A172 (cell line): ENCODE measurements around the gene SORBS1. TPM values are rescaled to one million over a fixed set of nuclear protein-coding genes. Genes with fewer than 3 reads are reported as not detected.

Experiments used
- DNase-seq: peaks from one replicate; pipeline ENCODE4 v3.0.0-alpha.2; 2015; ENCODE audit warnings: low spot score
- total RNA-seq: library from RNA; depleted of rRNA; stranded (reverse); fragments of >200 nt; shearing (Covaris generic); gene quantifications from 2 replicates; pipeline ENCODE4 v1.2.3, GENCODE V29; 2014; rRNA removed

Gene SORBS1
- total RNA-seq, 1 experiment from 2014 or later: 2.5 TPM

DNA sequence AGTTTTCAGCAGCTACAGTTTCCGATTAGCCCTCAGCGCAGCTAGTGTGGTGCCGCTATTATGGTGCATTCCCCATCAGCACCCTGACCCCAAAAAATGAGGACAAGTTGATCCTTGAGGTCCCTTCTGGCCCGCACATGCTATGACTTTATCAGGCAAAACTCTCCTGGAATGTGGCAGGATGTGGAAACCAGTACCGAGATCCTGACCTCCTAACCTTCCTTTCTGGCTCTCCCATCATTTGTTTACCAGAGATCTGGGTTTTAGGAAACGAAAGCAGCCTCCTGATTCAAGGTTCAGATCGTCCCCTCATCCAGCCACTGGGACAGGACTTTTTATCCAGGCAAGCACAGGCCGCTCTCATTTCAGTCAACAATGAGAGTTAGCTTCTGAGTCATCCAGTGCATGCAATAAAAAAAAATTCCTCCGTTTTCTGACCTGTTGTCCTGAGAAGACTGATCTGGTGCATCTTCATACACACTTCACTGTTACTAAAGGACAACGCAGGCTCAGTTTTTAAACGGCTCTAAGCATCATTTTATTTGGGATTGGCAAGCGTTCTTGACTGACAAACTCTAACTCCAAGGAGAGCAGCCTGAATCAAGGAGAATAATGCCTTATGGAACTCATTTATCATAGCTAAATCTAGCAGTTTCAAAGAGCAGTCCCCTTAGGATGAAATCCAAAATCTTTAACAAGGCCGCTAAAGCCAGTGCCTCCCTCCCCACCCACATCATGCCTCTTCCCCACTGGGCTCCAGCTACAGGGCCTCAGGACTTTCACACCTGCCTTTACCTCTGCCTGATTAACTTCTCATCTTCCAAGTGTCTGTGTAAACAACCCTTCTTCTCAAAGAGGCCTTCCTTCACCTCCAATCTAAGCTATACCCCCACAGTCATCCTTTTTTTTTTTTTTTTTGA lies 287.5 kb downstream of the SORBS1 start:
- peak; percentile 89 for DNase-seq

DNA sequence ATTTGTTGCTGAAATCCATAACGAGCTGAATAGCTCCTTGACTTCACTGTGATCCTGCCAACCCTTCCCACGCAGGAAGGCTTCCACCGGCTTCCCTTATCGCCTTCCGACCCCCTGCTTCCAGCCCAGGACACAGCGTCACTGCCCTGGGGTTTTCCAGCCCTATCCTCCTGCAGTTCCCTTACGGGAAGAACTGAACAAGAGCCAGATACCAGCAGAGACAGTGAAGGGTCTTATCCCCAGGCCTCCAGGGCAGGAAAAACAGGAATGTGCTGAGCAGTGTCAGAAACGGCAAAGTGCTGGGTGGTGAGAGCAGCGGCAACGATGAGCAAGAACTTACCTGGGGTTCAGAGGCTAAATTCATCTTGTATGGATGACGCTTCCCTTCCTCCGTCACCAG lies 292.7 kb downstream of the SORBS1 start:
- peak; percentile 48 for DNase-seq

DNA sequence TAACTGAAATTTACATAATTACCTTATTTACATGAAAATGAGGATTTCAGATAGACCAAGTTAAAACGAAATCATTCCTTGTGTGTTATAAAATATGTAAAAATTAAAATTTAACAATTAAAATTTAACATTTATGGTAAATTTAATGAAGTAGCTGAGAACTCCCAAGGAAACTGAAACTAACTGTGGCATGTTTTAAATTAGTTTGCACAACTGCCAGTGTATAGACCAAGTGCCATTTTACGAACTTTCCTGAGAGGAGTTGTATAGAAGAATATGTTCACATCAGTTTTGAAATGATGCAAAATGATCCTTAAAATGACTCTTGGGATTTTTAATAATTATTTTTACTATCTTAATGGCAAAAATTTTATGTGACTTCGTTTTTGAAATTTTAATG lies 293.9 kb downstream of the SORBS1 start:
- no peak for DNase-seq

DNA sequence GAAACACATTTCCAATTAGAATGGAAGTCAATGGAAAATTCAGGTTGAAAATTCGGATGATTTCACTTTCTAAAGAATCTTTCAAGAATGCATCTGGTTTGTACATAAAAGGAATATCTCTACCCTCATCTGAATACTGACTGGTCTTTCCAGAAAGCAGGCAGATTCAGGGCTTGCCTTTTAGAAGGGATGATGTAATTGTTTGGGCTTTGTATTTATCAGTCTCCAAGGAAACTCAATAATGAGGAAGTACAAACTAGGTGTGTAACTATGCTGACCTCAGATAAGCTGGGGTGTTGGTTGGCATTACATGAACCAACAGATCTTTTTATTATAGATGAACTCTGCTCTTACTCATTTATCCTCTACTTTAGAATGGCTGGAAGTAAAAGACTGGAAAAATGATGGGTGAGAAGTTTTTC lies 294.5 kb downstream of the SORBS1 start:
- peak; percentile 86 for DNase-seq

DNA sequence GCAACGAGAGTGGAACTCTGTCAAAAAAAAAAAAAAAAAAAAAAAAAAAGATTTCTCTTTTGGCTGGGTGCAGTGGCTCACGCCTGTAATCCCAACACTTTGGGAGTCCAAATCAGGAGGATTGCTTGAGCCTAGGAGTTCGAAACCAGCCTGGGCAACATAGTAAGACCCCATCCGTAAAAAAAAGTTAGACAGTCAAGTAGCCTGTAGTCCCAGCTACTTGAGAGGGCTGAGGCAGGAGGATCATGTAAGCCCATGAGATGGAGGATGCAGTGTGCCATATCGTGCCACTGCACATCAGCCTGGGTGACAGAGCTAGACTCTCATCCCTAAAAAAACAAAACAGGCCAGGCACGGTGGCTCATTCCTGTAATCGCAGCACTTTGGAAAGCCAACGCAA lies 295.6 kb downstream of the SORBS1 start:
- DNase-seq: no peak

DNA sequence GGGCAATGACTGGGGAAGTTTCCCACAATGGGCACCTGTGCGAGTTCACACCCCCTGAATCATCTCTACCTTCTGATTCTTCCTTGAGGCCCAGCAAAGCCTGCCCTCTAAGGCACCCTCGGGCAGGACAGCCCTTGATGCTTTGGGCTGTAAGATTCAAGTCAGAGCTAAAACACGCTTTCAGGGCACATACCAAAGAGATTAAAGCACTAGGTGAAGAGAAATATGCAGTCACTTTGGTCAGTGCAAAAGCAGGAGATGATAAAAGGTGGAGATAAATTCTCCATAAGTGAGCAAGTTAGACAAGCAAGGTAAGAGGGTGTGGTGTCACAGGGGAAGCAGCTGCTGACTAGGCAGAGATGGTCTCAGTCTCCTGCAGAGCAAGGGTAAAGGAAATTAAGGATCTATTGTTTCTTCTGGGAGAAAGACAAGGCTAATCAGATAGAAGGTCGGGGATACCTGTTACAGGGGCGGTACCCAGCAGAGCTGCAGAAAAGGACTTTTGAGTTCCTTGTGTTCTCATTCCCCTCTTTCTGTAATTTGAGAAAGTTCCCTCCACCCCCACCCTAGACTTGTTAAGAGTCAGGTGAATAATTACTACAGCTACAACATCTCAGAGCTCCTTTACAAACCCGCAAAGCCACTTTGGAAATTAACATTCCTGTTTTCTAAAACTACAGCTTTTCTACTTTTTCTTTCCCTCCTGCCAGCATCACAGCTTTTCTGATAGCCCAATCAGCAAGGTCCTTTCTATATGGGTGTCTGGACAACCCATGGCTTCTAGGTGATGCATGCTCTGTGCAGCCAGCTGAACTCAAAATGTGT lies 296.7 kb downstream of the SORBS1 start:
- DNase-seq: peak; percentile 19

DNA sequence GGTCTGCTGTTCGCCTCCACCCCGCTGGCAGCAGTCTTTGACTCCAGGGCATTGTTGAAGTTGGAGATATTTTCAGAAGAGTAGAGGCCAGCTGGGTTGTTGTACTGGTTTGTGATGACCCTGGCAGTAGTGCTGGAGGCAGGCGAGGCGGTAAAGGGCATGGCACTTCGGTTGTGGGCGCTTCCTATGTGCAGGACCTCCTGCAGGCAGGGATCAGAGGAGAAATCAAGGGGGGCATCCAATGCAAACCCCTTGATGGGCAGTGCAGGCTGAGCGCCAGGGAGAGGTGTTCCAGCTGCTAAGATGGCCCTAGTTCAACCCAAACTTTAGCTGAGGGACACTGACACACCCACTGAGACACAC lies 297.3 kb downstream of the SORBS1 start:
- DNase-seq: no peak

DNA sequence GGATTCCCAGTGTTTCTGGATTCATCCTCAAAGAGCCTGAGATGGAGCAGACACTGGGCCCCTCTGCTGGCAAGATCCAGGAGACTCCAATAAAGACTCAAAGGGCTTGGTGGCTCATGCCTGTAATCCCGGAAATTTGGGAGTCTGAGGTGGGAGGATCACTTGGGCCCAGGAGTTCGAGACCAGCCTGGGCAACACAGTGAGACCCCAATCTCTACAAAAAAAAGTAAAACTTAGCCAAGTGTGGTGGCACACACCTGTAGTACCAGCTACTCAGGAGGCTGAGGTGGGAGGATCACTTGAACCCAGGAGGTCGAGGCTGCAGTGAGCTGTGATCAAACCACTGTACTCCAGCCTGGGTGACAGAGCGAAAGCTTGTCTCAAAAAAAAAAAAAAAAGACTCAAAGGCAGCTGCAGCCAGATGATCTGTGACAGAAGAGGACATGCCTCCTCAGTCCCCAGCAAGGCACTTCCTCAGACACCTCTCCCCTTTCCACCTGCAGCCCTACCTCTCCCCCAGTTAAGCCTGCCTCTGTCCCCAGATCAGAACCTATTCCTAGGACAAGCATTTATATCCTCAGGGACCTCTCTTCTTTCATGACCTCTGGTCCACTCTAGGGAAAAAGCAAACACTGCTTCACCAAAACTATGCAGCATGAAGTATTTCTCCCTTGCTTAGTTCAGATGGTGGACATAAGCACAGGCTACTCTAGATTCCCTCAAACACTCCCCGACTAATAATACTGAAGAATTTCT lies 298.2 kb downstream of the SORBS1 start:
- DNase-seq: no peak

DNA sequence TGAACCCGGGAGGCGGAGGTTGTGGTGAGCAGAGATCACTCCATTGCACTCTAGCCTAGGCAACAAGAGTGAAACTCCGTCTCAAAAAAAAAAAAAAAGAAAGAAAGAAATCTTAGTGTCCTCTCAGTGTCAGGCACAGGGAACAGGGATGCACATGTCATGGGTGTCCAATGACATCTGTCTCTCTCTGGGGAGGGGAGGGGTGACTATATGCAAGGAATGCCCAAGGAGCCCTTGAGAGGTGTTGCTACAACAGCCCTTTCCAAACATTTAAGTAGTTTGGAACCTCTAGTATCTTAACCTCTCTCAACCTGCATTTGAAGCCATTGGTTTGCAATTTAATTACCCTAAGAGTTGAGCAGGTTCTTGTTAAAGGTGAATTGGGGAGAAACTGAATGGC lies 299.2 kb downstream of the SORBS1 start:
- no peak for DNase-seq

Other genes starting within 250 kb of the SORBS1 start
- 88.8 and 94.9 TPM in 2 replicates for gene ALDH18A1, start 95.3 kb upstream of the SORBS1 start, total RNA-seq
- 41.8 and 43.1 TPM in 2 replicates for gene TCTN3, start 132.6 kb upstream of the SORBS1 start, total RNA-seq
- gene ENTPD1, start 194.8 kb upstream of the SORBS1 start, total RNA-seq: 1.9 and 2.5 TPM in 2 replicates